Measurements from ENCODE around the gene C1orf232.

Gene C1orf232

DNA sequence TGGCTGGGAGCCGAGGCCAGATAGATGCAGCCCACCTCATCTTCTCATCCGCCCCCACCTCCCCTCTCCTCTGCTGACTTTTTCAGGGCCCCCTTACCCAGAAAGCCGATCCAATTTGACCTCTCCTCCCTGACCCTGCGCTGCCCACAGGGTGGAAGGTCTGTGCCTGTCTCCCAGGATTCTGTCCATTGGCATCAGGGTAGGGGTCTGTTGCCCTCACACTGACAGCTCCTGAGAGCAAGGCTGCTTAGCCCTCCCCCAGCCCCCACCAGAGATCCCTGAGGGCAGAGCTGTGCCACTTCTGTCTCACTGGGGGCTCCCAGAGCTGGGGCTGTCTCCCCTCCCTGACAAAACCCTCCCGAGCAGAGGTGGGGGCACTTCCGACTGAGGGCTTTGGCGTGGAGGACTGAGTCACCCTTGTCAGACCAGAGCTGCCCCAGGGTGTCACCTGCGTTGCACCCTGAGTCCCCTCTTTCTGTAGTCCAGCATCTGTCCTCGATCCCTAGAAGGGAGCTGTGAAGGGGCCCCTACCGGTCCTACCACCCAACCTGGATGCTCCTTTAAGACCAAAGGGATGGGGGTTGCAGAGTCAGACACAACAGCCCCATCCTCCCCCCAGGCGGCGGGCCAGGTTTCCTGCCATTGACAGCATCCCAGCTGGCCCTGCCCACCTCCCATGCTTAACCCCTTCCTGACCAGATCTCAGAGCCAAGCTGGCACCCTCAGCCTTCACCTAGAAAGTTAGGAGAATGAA lies 12.3 kb downstream of the C1orf232 start:
- peak; percentile 23 for DNase-seq (ENCODE audit: low read depth)

- no peak for DNase-seq (ENCODE audit: low read depth)
Measured at GRCh38 chr1:26155370-26156284, 13.1 kb downstream of the C1orf232 start.

DNA sequence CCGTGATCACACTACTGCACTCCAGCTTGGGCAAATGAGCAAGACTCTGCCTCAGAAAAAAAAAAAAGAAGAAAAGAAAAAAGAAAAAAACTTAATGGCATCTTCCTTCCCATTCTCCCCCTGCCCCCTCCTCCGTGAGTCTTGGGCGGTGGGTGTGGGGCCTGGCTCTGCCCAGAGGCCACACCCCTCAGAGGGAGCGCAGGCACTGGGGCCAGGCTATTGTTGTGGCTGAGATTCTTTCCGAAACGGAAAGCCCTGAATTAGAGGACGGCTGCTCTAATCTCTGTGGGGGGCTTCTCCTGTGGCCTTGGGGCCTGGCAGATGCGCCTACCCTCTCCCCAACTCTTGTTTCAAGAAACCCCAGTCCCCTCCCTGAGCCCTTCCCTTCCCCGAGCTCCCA lies 14.0 kb downstream of the C1orf232 start:
- DNase-seq (ENCODE audit: low read depth): no peak

GRCh38 chr1:26153966-26154532 lies 14.7 kb downstream of the C1orf232 start:
- no peak for DNase-seq (ENCODE audit: low read depth)

GRCh38 chr1:26148887-26149286 lies 19.9 kb downstream of the C1orf232 start:
- DNase-seq (ENCODE audit: low read depth): no peak

DNA sequence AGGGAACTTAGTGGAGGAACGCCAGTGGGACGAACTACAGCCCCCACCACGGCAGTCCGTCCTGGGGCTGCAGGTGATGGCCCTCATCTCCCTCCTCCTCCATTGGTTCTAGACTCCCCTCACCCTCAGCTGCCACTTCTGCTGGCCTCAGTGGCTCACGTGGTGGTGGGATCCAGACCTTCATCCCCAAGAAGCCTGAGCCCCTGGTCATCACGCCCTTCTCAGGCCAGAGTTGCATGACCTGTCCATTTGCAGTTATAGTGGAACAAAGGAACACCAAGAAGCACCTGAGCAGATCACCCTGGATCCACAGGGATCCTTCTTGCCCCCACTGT lies 22.8 kb downstream of the C1orf232 start:
- no peak for DNase-seq (ENCODE audit: low read depth)

DNA sequence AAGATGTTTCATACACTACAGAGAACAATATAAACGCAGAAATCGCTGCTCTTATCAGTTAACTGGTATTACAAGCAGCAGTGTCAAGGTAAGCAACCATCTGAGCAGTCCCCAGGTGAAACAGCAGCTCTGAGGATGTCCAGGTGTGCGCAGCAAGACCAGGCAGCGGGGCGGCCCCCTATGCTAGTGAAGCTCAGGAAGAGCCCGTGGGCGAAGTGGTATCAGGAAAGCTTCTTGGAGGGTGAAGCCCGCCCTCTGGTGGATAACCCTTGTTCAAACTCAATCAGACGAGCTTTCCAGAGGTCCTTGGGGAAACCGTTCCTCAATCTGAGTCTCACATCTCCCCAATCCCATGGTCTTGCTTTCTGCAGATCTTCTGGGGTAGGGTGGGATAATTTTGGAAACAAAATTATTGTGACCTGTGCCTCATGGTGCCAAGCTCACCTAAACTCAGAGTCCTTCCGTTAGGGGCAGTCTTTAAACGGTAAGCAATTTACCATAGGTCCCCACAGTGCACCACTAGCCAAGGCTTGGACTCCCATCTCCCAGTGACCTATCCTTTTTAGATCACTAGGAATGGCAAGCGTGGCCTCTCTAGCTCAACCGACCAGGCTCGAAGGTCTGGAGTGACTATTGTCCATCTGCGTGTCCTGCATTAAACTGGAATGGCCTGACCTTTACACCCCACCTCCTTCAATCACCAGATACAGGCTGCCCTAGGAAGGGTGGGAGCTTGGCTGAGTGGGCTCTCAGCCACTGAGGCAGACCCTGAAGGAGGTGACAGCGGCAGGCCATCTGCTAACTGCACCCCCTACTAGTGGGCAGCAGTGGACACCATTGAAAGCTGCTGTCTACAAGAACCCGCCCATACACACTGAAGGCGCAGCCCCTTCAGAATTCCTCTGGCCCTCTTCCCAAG lies 23.5 kb downstream of the C1orf232 start:
- DNase-seq (ENCODE audit: low read depth): peak; percentile 83

GRCh38 chr1:26142159-26142558 lies 26.6 kb downstream of the C1orf232 start:
- no peak for DNase-seq (ENCODE audit: low read depth)

GRCh38 chr1:26138974-26139558 lies 29.7 kb downstream of the C1orf232 start:
- no peak for DNase-seq (ENCODE audit: low read depth)

- no peak for DNase-seq (ENCODE audit: low read depth)
Measured at GRCh38 chr1:26134466-26134865, 34.3 kb downstream of the C1orf232 start.

- no peak for DNase-seq (ENCODE audit: low read depth)
Measured at GRCh38 chr1:26132834-26133167, 36.0 kb downstream of the C1orf232 start.

DNA sequence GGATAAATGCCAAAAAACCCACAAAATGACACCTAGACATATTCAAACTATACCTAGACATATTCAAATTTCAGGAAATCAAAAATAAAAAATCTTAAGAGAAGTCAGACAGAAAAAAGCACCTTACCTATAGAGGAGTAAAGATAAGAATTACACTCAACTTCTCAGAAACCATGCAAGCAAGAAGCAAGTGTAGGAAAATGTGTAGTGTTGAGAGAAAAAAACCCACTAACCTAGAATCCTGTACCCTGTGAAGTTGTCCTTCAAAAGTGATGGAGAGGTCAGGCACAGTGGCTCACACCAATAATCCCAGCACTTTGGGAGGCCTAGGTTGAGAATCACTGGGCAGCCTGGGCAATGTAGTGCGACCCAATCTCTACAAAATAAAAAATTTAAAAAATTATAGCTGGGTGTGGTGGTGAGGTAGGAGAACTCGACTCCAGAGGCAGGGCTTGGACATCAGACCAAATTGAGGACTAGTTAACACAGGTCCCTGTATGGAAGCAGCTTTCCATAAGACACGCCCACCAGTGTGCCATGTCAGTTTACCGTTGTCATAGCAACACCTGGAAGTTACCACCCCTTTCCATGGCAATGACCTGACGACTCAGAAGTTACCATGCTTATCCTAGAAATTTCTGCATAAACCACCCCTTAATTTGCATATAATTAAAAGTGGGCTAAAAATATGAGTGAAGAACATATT lies 36.5 kb downstream of the C1orf232 start:
- DNase-seq (ENCODE audit: low read depth): peak; percentile 33

DNA sequence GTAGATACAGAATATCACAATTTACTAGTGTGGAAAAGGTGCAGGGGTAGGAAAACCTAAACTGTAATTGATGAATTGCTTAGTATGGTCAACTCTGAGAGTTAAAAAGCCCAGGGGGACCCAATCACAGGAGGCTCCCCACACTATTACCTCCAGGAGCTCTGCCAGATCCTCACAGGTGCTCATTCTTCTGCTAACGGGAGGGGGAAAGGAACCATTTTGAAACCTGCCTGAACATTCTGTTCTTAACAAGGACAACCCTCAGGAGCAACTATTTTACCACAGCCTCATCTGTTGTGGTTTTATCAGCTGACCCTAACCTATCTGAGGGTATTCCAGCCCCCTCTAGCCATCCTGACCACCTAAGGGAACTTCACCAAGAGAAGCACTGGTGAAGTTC lies 38.1 kb downstream of the C1orf232 start:
- DNase-seq (ENCODE audit: low read depth): no peak

- no peak for DNase-seq (ENCODE audit: low read depth)
Measured at GRCh38 chr1:26129778-26130177, 39.0 kb downstream of the C1orf232 start.

GRCh38 chr1:26127235-26128163 lies 41.3 kb downstream of the C1orf232 start:
- DNase-seq (ENCODE audit: low read depth): no peak

DNA sequence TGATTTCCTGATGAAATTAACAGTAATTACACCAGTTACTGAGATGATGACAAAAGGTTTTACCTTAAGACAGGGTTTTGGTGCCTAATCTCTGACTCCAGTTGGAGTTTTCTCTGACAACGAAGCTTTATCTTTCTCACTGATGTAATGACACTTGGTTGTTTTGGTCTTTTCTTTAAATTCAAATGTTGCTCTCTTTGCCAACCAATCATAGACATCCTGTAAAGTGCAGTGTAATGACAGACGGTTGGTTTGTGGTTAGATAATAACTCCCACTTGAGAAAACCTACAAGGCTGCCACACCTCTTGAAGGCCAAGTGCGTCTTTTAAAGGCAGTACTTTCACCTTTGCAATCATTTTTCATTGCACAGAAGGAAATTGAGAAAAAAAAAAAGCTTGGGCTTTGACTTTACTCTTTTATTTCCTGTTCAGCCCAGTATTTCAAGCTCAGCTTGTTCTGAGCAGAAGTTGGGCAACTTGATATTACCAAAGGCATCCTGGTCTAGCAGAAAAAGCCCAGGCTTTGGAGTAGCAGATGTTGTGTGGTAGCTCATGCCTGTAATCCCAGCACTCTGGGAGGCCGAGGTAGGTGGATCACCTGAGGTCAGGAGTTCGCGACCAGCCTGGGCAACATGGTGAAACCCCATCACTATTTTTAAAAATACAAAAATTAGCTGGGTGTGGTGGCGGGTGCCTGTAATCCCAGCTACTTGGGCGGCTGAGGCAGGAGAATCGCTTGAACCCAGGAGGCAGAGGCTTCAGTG lies 42.3 kb downstream of the C1orf232 start:
- DNase-seq (ENCODE audit: low read depth): no peak

DNA sequence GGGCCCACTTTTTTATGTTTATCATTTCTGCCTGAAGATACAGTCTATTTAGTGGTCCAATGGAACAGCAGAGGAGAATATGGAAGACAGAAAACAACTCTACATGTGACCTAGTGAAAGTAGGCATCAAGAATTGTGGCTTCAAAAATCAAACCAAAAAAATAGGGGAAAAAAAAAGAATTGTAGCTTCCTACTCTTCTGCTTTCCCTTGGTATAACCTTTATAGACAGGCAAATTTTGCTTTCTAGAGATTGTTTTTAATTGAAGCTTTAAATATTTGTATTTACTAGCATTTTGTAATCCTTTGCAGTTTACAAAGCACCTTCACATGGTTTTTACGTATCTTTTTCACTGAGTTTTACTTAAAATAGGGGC lies 42.8 kb downstream of the C1orf232 start:
- DNase-seq (ENCODE audit: low read depth): no peak

- DNase-seq (ENCODE audit: low read depth): no peak
Measured at GRCh38 chr1:26125382-26125781, 43.4 kb downstream of the C1orf232 start.

Data from EH (cell line).